ENCODE measurements around the gene ATL3. TPM values are rescaled to one million over a fixed set of nuclear protein-coding genes. Genes with fewer than 3 reads are reported as not detected.
"Not testable (repeated sequence)": the region's sequence is repeated elsewhere in the genome, so short reads cannot be mapped to it uniquely, and the experiment has no call there.

Gene ATL3
- total and polyA plus RNA-seq, 4 donors, result 14.0 to 74.7 (median 35.3) TPM

- peak overlapping the region; percentile 67 for H3K27ac ChIP-seq (ENCODE audit: low read depth, low read length)
- H3K9me3 ChIP-seq (ENCODE audit: control insufficient read depth, insufficient read depth, low read length); H3K27me3 ChIP-seq (ENCODE audit: control insufficient read depth, insufficient read depth, low read length); H3K4me3 ChIP-seq (ENCODE audit: low read depth, low read length); H3K36me3 ChIP-seq (ENCODE audit: control insufficient read depth, insufficient read depth, low read length): not testable (repeated sequence)
- WGBS (ENCODE audit: insufficient coverage), result 79% methylated on average over 4 of the region's 11 CpGs
- peaks cover 16% of the 10 kb centered on the region for H3K4me1 ChIP-seq (ENCODE audit: control insufficient read depth, insufficient read depth, low read length)
- DNase-seq (ENCODE audit: low read depth in 4 of 6, low spot score in 6 of 6), result peak in 1 of 6 donors; percentile 76
Observed at GRCh38 chr11:63602290-63603179, 68.6 kb downstream of the ATL3 start.

GRCh38 chr11:63599211-63600122 lies 71.7 kb downstream of the ATL3 start:
- no peak for DNase-seq (ENCODE audit: low read depth in 4 of 6, low spot score in 6 of 6)
- no peak overlapping the region for H3K27ac ChIP-seq (ENCODE audit: low read depth, low read length)
- peaks cover 4% of the 10 kb centered on the region for H3K36me3 ChIP-seq (ENCODE audit: control insufficient read depth, insufficient read depth, low read length)
- peaks cover 16% of the 10 kb centered on the region for H3K4me1 ChIP-seq (ENCODE audit: control insufficient read depth, insufficient read depth, low read length)
- 100% methylated on average over 2 of the region's 7 CpGs for WGBS (ENCODE audit: insufficient coverage)
- no peak overlapping the region for H3K4me3 ChIP-seq (ENCODE audit: low read depth, low read length)
- no peaks in the 10 kb centered on the region for H3K9me3 ChIP-seq (ENCODE audit: control insufficient read depth, insufficient read depth, low read length)
- no peaks in the 10 kb centered on the region for H3K27me3 ChIP-seq (ENCODE audit: control insufficient read depth, insufficient read depth, low read length)

GRCh38 chr11:63598556-63598955 lies 72.6 kb downstream of the ATL3 start:
- Histone ChIP-seq H3K9me3 (ENCODE audit: control insufficient read depth, insufficient read depth, low read length) (no peaks in the 10 kb centered on the region), H3K27ac (ENCODE audit: low read depth, low read length) (no peak overlapping the region), H3K36me3 (ENCODE audit: control insufficient read depth, insufficient read depth, low read length) (peaks cover 4% of the 10 kb centered on the region), H3K4me1 (ENCODE audit: control insufficient read depth, insufficient read depth, low read length) (peaks cover 12% of the 10 kb centered on the region), H3K4me3 (ENCODE audit: low read depth, low read length) (no peak overlapping the region), H3K27me3 (ENCODE audit: control insufficient read depth, insufficient read depth, low read length) (no peaks in the 10 kb centered on the region)
- 77% methylated on average over 3 of the region's 4 CpGs for WGBS (ENCODE audit: insufficient coverage)
- DNase-seq (ENCODE audit: low read depth in 4 of 6, low spot score in 6 of 6), result no peak

GRCh38 chr11:63595296-63595695 lies 75.9 kb downstream of the ATL3 start:
- no peak for DNase-seq (ENCODE audit: low read depth in 4 of 6, low spot score in 6 of 6)
- peaks cover 4% of the 10 kb centered on the region for H3K4me1 ChIP-seq (ENCODE audit: control insufficient read depth, insufficient read depth, low read length)

GRCh38 chr11:63592975-63593395 lies 78.2 kb downstream of the ATL3 start:
- no peaks in the 10 kb centered on the region for H3K27me3 ChIP-seq (ENCODE audit: control insufficient read depth, insufficient read depth, low read length)
- no peaks in the 10 kb centered on the region for H3K4me1 ChIP-seq (ENCODE audit: control insufficient read depth, insufficient read depth, low read length)
- DNase-seq (ENCODE audit: low read depth in 4 of 6, low spot score in 6 of 6), result no peak
- peaks cover 8% of the 10 kb centered on the region for H3K36me3 ChIP-seq (ENCODE audit: control insufficient read depth, insufficient read depth, low read length)
- no peaks in the 10 kb centered on the region for H3K9me3 ChIP-seq (ENCODE audit: control insufficient read depth, insufficient read depth, low read length)
- H3K4me3 ChIP-seq (ENCODE audit: low read depth, low read length), result no peak overlapping the region
- H3K27ac ChIP-seq (ENCODE audit: low read depth, low read length), result no peak overlapping the region
- WGBS (ENCODE audit: insufficient coverage), result 52% methylated on average over 3 of the region's 4 CpGs

More at GRCh38 chr11:63595296-63595695, 75.9 kb downstream of the ATL3 start:
- peaks cover 4% of the 10 kb centered on the region for H3K36me3 ChIP-seq (ENCODE audit: control insufficient read depth, insufficient read depth, low read length)
- H3K27me3 ChIP-seq (ENCODE audit: control insufficient read depth, insufficient read depth, low read length), result no peaks in the 10 kb centered on the region
- 97% methylated on average over 4 of the region's 4 CpGs for WGBS (ENCODE audit: insufficient coverage)
- no peaks in the 10 kb centered on the region for H3K9me3 ChIP-seq (ENCODE audit: control insufficient read depth, insufficient read depth, low read length)
- H3K4me3 ChIP-seq (ENCODE audit: low read depth, low read length), result no peak overlapping the region
- no peak overlapping the region for H3K27ac ChIP-seq (ENCODE audit: low read depth, low read length)

- Histone ChIP-seq H3K4me1 (ENCODE audit: control insufficient read depth, insufficient read depth, low read length) (no peaks in the 10 kb centered on the region), H3K36me3 (ENCODE audit: control insufficient read depth, insufficient read depth, low read length) (peaks cover 7% of the 10 kb centered on the region)
- no peak for DNase-seq (ENCODE audit: low read depth in 4 of 6, low spot score in 6 of 6)
Observed at GRCh38 chr11:63590024-63590788, 81.0 kb downstream of the ATL3 start.

GRCh38 chr11:63589000-63589399 lies 82.2 kb downstream of the ATL3 start:
- no peak for DNase-seq (ENCODE audit: low read depth in 4 of 6, low spot score in 6 of 6)
- WGBS (ENCODE audit: insufficient coverage), result no CpG with 5 or more reads among the region's 3 CpGs
- no peaks in the 10 kb centered on the region for H3K4me1 ChIP-seq (ENCODE audit: control insufficient read depth, insufficient read depth, low read length)
- H3K27me3 ChIP-seq (ENCODE audit: control insufficient read depth, insufficient read depth, low read length), result no peaks in the 10 kb centered on the region
- no peaks in the 10 kb centered on the region for H3K9me3 ChIP-seq (ENCODE audit: control insufficient read depth, insufficient read depth, low read length)
- no peak overlapping the region for H3K4me3 ChIP-seq (ENCODE audit: low read depth, low read length)
- no peak overlapping the region for H3K27ac ChIP-seq (ENCODE audit: low read depth, low read length)
- peaks cover 7% of the 10 kb centered on the region for H3K36me3 ChIP-seq (ENCODE audit: control insufficient read depth, insufficient read depth, low read length)

More at GRCh38 chr11:63590024-63590788, 81.0 kb downstream of the ATL3 start:
- 91% methylated on average over 18 of the region's 18 CpGs for WGBS (ENCODE audit: insufficient coverage)
- Histone ChIP-seq H3K27me3 (ENCODE audit: control insufficient read depth, insufficient read depth, low read length) (no peaks in the 10 kb centered on the region), H3K27ac (ENCODE audit: low read depth, low read length) (no peak overlapping the region), H3K4me3 (ENCODE audit: low read depth, low read length) (no peak overlapping the region), H3K9me3 (ENCODE audit: control insufficient read depth, insufficient read depth, low read length) (no peaks in the 10 kb centered on the region)

GRCh38 chr11:63586451-63587166 lies 84.6 kb downstream of the ATL3 start:
- H3K4me3 ChIP-seq (ENCODE audit: low read depth, low read length), result no peak overlapping the region
- no peaks in the 10 kb centered on the region for H3K9me3 ChIP-seq (ENCODE audit: control insufficient read depth, insufficient read depth, low read length)
- H3K36me3 ChIP-seq (ENCODE audit: control insufficient read depth, insufficient read depth, low read length), result peaks cover 7% of the 10 kb centered on the region
- no peak overlapping the region for H3K27ac ChIP-seq (ENCODE audit: low read depth, low read length)
- DNase-seq (ENCODE audit: low read depth in 4 of 6, low spot score in 6 of 6), result no peak
- no peaks in the 10 kb centered on the region for H3K4me1 ChIP-seq (ENCODE audit: control insufficient read depth, insufficient read depth, low read length)
- no peaks in the 10 kb centered on the region for H3K27me3 ChIP-seq (ENCODE audit: control insufficient read depth, insufficient read depth, low read length)
- no CpG with 5 or more reads among the region's 6 CpGs for WGBS (ENCODE audit: insufficient coverage)

- DNase-seq (ENCODE audit: low read depth in 4 of 6, low spot score in 6 of 6), result peak in 1 of 6 donors; percentile 23
- Histone ChIP-seq H3K27me3 (ENCODE audit: control insufficient read depth, insufficient read depth, low read length) (no peaks in the 10 kb centered on the region), H3K36me3 (ENCODE audit: control insufficient read depth, insufficient read depth, low read length) (peaks cover 2% of the 10 kb centered on the region), H3K4me1 (ENCODE audit: control insufficient read depth, insufficient read depth, low read length) (no peaks in the 10 kb centered on the region), H3K4me3 (ENCODE audit: low read depth, low read length) (no peak overlapping the region), H3K9me3 (ENCODE audit: control insufficient read depth, insufficient read depth, low read length) (no peaks in the 10 kb centered on the region), H3K27ac (ENCODE audit: low read depth, low read length) (peak overlapping the region; percentile 76)
Observed at GRCh38 chr11:63583357-63583677, 87.9 kb downstream of the ATL3 start.

Data from spinal cord (tissue), 10 donors.